Measurements from ENCODE around the gene PGLYRP3.

GRCh38 chr1:153322568-153322967, 9.8 kb upstream of the PGLYRP3 start:
- TF ChIP-seq CTCF (IDR thresholded peaks at IDR 0.05) (no peak), POLR2A (IDR thresholded peaks at IDR 0.05) (no peak)
